Fibroblast of lung (primary cell): Measurements from ENCODE around the gene KIAA2012. TPM values are rescaled to one million over a fixed set of nuclear protein-coding genes. Genes with fewer than 3 reads are reported as not detected.

Source experiments
- DNase-seq, 2 donors: peaks; one replicate each; pipeline versions ENCODE4 v3.0.0 to v3.0.0-alpha.2; 2010; ENCODE audit warnings: low read depth in 2 of 2
- H2AFZ ChIP-seq: 2 replicates; pipeline ENCODE4 v1.5.1; 2012; ENCODE audit warnings: low read length, control low read depth, inconsistent platforms
- H3K27ac ChIP-seq: 2 replicates; pipeline ENCODE4 v1.5.1; 2011; ENCODE audit warnings: low read length, control low read depth; ENCODE audit not compliant: insufficient read depth
- H3K27me3 ChIP-seq: 2 replicates; pipeline ENCODE4 v1.5.1; 2011; ENCODE audit warnings: mild to moderate bottlenecking, low read length; ENCODE audit not compliant: control insufficient read depth, insufficient read depth
- H3K36me3 ChIP-seq: 2 replicates; pipeline ENCODE4 v1.5.1; 2011; ENCODE audit warnings: low read length; ENCODE audit not compliant: control insufficient read depth, insufficient read depth
- H3K4me1 ChIP-seq: 2 replicates; pipeline ENCODE4 v1.5.1; 2011; ENCODE audit warnings: low read length; ENCODE audit not compliant: control insufficient read depth, insufficient read depth; ENCODE audit errors: extremely low read depth
- H3K4me2 ChIP-seq: 2 replicates; pipeline ENCODE4 v1.5.1; 2011; ENCODE audit warnings: low read length, control low read depth; ENCODE audit not compliant: insufficient read depth; ENCODE audit errors: extremely low read depth
- H3K4me3 ChIP-seq, 4 experiments: fragments of 200-600 bp in 1 of 4; sonication (generic) in 1 of 4; replicated peaks in 1 of 4; 2 replicates each; pipeline ENCODE4 v1.5.1; 2011 to 2016; ENCODE audit warnings: low read length in 4 of 4, low read depth in 3 of 4, mild to moderate bottlenecking in 3 of 4, control low read depth in 2 of 4, inconsistent platforms in 1 of 4, mixed read lengths in 1 of 4; ENCODE audit not compliant: insufficient read depth in 1 of 4; ENCODE audit errors: control extremely low read depth in 1 of 4
- H3K79me2 ChIP-seq: 2 replicates; pipeline ENCODE4 v1.5.1; 2012; ENCODE audit warnings: mild to moderate bottlenecking, low read length, inconsistent platforms; ENCODE audit not compliant: control insufficient read depth, insufficient read depth
- H3K9ac ChIP-seq: 2 replicates; pipeline ENCODE4 v1.5.1; 2011; ENCODE audit warnings: mild to moderate bottlenecking, low read length, control low read depth; ENCODE audit not compliant: insufficient read depth
- H3K9me3 ChIP-seq: 2 replicates; pipeline ENCODE4 v1.5.1; 2012; ENCODE audit warnings: low read depth, low read length; ENCODE audit not compliant: control insufficient read depth, insufficient read depth
- H4K20me1 ChIP-seq: 2 replicates; pipeline ENCODE4 v1.5.1; 2011; ENCODE audit warnings: low read length; ENCODE audit not compliant: control insufficient read depth, insufficient read depth; ENCODE audit errors: extremely low read depth
- CTCF ChIP-seq, 2 donors: IDR thresholded peaks in 1 of 2; conservative IDR thresholded peaks in 1 of 2; 1 replicate in 1 of 2; 2 replicates in 1 of 2; pipeline ENCODE4 v1.5.1; 2011 to 2012; ENCODE audit warnings: low read length in 2 of 2, control low read depth in 1 of 2, inconsistent platforms in 1 of 2, low read depth in 1 of 2, mild to moderate bottlenecking in 1 of 2
- EZH2 ChIP-seq: IDR thresholded peaks from 2 replicates; pipeline ENCODE4 v1.5.1; 2012; ENCODE audit warnings: low read length, control low read depth, mild to moderate bottlenecking; ENCODE audit errors: missing control alignments
- polyA plus RNA-seq, 2 donors: library from polyadenylated mRNA; depleted of rRNA in 1 of 2; stranded (reverse) in 1 of 2; unstranded in 1 of 2; fragments of >200 nt; gene quantifications; 2 replicates each; pipeline ENCODE4 v1.2.1, GENCODE V29; 2011 to 2012; ENCODE audit warnings: missing spikeins in 1 of 2
- total RNA-seq: library from RNA; depleted of rRNA; stranded (reverse); fragments of >200 nt; gene quantifications from 2 replicates; pipeline ENCODE4 v1.2.1, GENCODE V29; 2014

Gene KIAA2012
- total and polyA plus RNA-seq, 2 donors (not counting 1 experiment from before 2014, with no cell fraction given), result 0.09 TPM; not detected in 1

- Histone ChIP-seq H3K9ac (no peak overlapping the region), H3K4me2 (no peak overlapping the region), H3K27me3 (no peaks in the 10 kb centered on the region), H3K27ac (peak overlapping the region; percentile 34), H4K20me1 (no peaks in the 10 kb centered on the region), H3K36me3 (no peaks in the 10 kb centered on the region), H3K4me1 (peaks cover 20% of the 10 kb centered on the region), H3K79me2 (no peaks in the 10 kb centered on the region), H3K9me3 (no peaks in the 10 kb centered on the region), H3K4me3 (no peak overlapping the region), H2AFZ (no peak overlapping the region)
- DNase-seq, result no peak
- TF ChIP-seq CTCF (conservative IDR thresholded peaks at IDR 0.05 in 1 of 2, IDR thresholded peaks at IDR 0.05 in 1 of 2; ENCODE audit: low read depth in 1 of 2, low read length in 2 of 2) (no peak), EZH2 (no peak)
These were observed 37.4 kb downstream of the KIAA2012 start for GRCh38 chr2:202110491-202110890.

- Histone ChIP-seq H3K27me3 (no peaks in the 10 kb centered on the region), H3K9ac (no peak overlapping the region), H3K4me1 (peaks cover 20% of the 10 kb centered on the region), H3K9me3 (no peaks in the 10 kb centered on the region), H3K27ac (no peak overlapping the region), H3K79me2 (no peaks in the 10 kb centered on the region), H3K4me3 (no peak overlapping the region), H3K36me3 (no peaks in the 10 kb centered on the region), H2AFZ (no peak overlapping the region), H3K4me2 (no peak overlapping the region), H4K20me1 (no peaks in the 10 kb centered on the region)
- no peak for TF ChIP-seq CTCF (conservative IDR thresholded peaks at IDR 0.05 in 1 of 2, IDR thresholded peaks at IDR 0.05 in 1 of 2; ENCODE audit: low read depth in 1 of 2, low read length in 2 of 2)
- DNase-seq, result no peak
These were observed 39.0 kb downstream of the KIAA2012 start for GRCh38 chr2:202112041-202112440.

- Histone ChIP-seq H3K27me3 (no peaks in the 10 kb centered on the region), H3K9me3 (no peaks in the 10 kb centered on the region), H3K79me2 (no peaks in the 10 kb centered on the region), H3K9ac (no peak overlapping the region), H3K4me3 (no peak overlapping the region), H3K27ac (no peak overlapping the region), H3K36me3 (no peaks in the 10 kb centered on the region), H4K20me1 (no peaks in the 10 kb centered on the region), H3K4me2 (no peak overlapping the region), H3K4me1 (peaks cover 22% of the 10 kb centered on the region), H2AFZ (no peak overlapping the region)
- TF ChIP-seq CTCF (conservative IDR thresholded peaks at IDR 0.05 in 1 of 2, IDR thresholded peaks at IDR 0.05 in 1 of 2; ENCODE audit: low read depth in 1 of 2, low read length in 2 of 2) (no peak), EZH2 (no peak)
- peak in 1 of 2 donors; percentile 86 for DNase-seq
These were observed 40.6 kb downstream of the KIAA2012 start for GRCh38 chr2:202113571-202114142.
